ENCODE measurements around the gene APOBEC3C.
"Not testable (repeated sequence)": the region's sequence is repeated elsewhere in the genome, so short reads cannot be mapped to it uniquely, and the experiment has no call there.

Gene APOBEC3C

GRCh38 chr22:39055658-39056057, 41.6 kb downstream of the APOBEC3C start:
- no peak for DNase-seq (ENCODE audit: low read depth in 1 of 2, low spot score in 1 of 2)

- not testable (repeated sequence) for DNase-seq (ENCODE audit: low read depth in 1 of 2, low spot score in 1 of 2)
Measured at GRCh38 chr22:39061290-39061689, 47.2 kb downstream of the APOBEC3C start.

GRCh38 chr22:39061951-39062350, 47.9 kb downstream of the APOBEC3C start:
- not testable (repeated sequence) for DNase-seq (ENCODE audit: low read depth in 1 of 2, low spot score in 1 of 2)

- not testable (repeated sequence) for DNase-seq (ENCODE audit: low read depth in 1 of 2, low spot score in 1 of 2)
Measured at GRCh38 chr22:39063904-39064303, 49.8 kb downstream of the APOBEC3C start.

GRCh38 chr22:39066442-39067276, 52.6 kb downstream of the APOBEC3C start:
- DNase-seq (ENCODE audit: low read depth in 1 of 2, low spot score in 1 of 2) = not testable (repeated sequence)

- no peak for DNase-seq (ENCODE audit: low read depth in 1 of 2, low spot score in 1 of 2)
Measured at GRCh38 chr22:39068033-39068785, 54.2 kb downstream of the APOBEC3C start.
